Natural killer cell (primary cell): Measurements from ENCODE around the gene ZNF316. TPM values are rescaled to one million over a fixed set of nuclear protein-coding genes. Genes with fewer than 3 reads are reported as not detected.

Experiments
- ATAC-seq, 3 donors: fragments of 150-1000 bp in 2 of 3; fragments of 200-7000 bp in 1 of 3; cut with Tn5 transposase; 1 replicate in 1 of 3; 2 replicates in 2 of 3; pipeline ENCODE4 v1.10.0; 2021; ENCODE audit warnings: mild to moderate bottlenecking in 2 of 3, moderate library complexity in 2 of 3
- DNase-seq, 2 donors: peaks; one replicate each; pipeline versions ENCODE4 v3.0.0 to v3.0.0-alpha.2; 2013 to 2021; ENCODE audit warnings: mixed read lengths in 1 of 2
- H3K27ac ChIP-seq: one replicate; pipeline ENCODE4 v1.5.1; 2013; ENCODE audit warnings: mild to moderate bottlenecking, low read length
- H3K27me3 ChIP-seq: one replicate; pipeline ENCODE4 v1.6.1; 2013; ENCODE audit warnings: low read length; ENCODE audit not compliant: control insufficient read depth, insufficient read depth
- H3K36me3 ChIP-seq: one replicate; pipeline ENCODE4 v1.6.1; 2013; ENCODE audit warnings: low read length; ENCODE audit not compliant: control insufficient read depth, insufficient read depth
- H3K4me1 ChIP-seq: one replicate; pipeline ENCODE4 v1.6.1; 2013; ENCODE audit warnings: low read length; ENCODE audit not compliant: control insufficient read depth, insufficient read depth
- H3K4me3 ChIP-seq: one replicate; pipeline ENCODE4 v1.5.1; 2013; ENCODE audit warnings: low read length
- H3K9me3 ChIP-seq: one replicate; pipeline ENCODE4 v1.6.1; 2013; ENCODE audit warnings: low read length; ENCODE audit not compliant: control insufficient read depth, insufficient read depth
- H3K27ac Mint-ChIP-seq, 2 donors: one replicate each; pipeline ENCODE4 v1.8.0; 2022; ENCODE audit warnings: mild to moderate bottlenecking in 2 of 2, mixed read lengths in 2 of 2, moderate library complexity in 1 of 2
- H3K27me3 Mint-ChIP-seq, 2 donors: one replicate each; pipeline ENCODE4 v1.8.0; 2022; ENCODE audit warnings: low read depth in 2 of 2, mixed read lengths in 2 of 2
- H3K36me3 Mint-ChIP-seq: one replicate; pipeline ENCODE4 v1.8.0; 2022; ENCODE audit warnings: mixed read lengths
- H3K4me1 Mint-ChIP-seq, 2 donors: one replicate each; pipeline ENCODE4 v1.8.0; 2022; ENCODE audit warnings: mixed read lengths in 2 of 2
- H3K4me3 Mint-ChIP-seq: one replicate; pipeline ENCODE4 v1.8.0; 2022; ENCODE audit warnings: mild to moderate bottlenecking, moderate library complexity, mixed read lengths
- H3K9me3 Mint-ChIP-seq, 2 donors: one replicate each; pipeline ENCODE4 v1.8.0; 2022; ENCODE audit warnings: mixed read lengths in 2 of 2
- CTCF ChIP-seq: fragments of 200-600 bp; IDR thresholded peaks from one replicate; pipeline ENCODE4 v1.8.0; 2022; ENCODE audit warnings: antibody characterized with exemption
- WGBS: methylation state at CpG from one replicate; pipeline ENCODE4 v1.1.7; 2013; ENCODE audit warnings: missing lambda C conversion rate; ENCODE audit not compliant: insufficient coverage; 5-methylcytosine and 5-hydroxymethylcytosine counted together
- intact Hi-C: fragments of 100-400 bp; cut with micrococcal nuclease; formaldehyde crosslinking; loops from one replicate; pipeline ENCODE4 v1.14.2; 2022
- total RNA-seq, 4 donors: library from RNA; stranded (reverse); fragments of 120-200 nt in 1 of 4; gene quantifications; one replicate each; pipeline versions ENCODE4 v1.2.3 to v1.2.4, GENCODE V29; 2013 to 2022

The ZNF316 gene
- total RNA-seq, 3 donors from 2014 or later (not counting 1 experiment from before 2014, with no cell fraction given), result 46.2 to 59.6 (median 49.5) TPM

DNA sequence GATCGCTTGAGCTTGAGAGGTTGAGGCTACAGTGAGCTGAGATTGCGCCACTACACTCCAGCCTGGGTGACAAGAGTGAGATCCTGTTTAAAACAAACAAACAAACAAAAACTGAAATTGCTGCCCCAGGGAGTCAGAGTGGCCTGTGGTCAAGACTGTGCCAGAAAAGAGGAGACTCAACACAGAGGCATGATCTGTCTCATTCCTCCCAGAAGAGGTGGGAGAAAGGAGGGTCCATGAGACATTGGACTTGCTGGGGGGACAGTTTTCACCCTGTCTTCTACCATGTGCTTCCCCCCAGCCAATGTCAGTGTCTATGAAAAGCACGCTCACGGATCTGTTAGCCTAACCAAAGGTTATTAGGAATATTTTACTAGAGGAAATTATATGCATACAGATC, 18.5 kb upstream of the ZNF316 start:
- intact Hi-C loops, result no loop called here
- Histone ChIP-seq H3K4me1 (peaks cover 51% of the 10 kb centered on the region), H3K9me3 (no peaks in the 10 kb centered on the region), H3K36me3 (peaks cover 4% of the 10 kb centered on the region), H3K27ac (no peak overlapping the region), H3K27me3 (no peaks in the 10 kb centered on the region), H3K4me3 (no peak overlapping the region)
- Mint-ChIP-seq H3K27me3 (peaks cover 0 to 3% of the 10 kb centered on the region in 2 donors), H3K27ac (no peak overlapping the region), H3K36me3 (peaks cover 7% of the 10 kb centered on the region), H3K4me3 (no peak overlapping the region), H3K4me1 (peaks cover 38 to 41% of the 10 kb centered on the region in 2 donors), H3K9me3 (no peaks in the 10 kb centered on the region)
- no peak for TF ChIP-seq CTCF
- ATAC-seq (no peak), DNase-seq (no peak)
- WGBS, result 100% methylated on average over 3 of the region's 4 CpGs

- Mint-ChIP-seq H3K27me3 (no peaks in the 10 kb centered on the region), H3K36me3 (peaks cover 7% of the 10 kb centered on the region), H3K4me3 (no peak overlapping the region), H3K27ac (no peak overlapping the region), H3K4me1 (peaks cover 43 to 46% of the 10 kb centered on the region in 2 donors), H3K9me3 (no peaks in the 10 kb centered on the region)
- Histone ChIP-seq H3K9me3 (no peaks in the 10 kb centered on the region), H3K27me3 (no peaks in the 10 kb centered on the region), H3K4me1 (peaks cover 61% of the 10 kb centered on the region), H3K36me3 (peaks cover 4% of the 10 kb centered on the region), H3K27ac (no peak overlapping the region), H3K4me3 (no peak overlapping the region)
- no peak for ATAC-seq
- intact Hi-C loops, result no loop called here
- TF ChIP-seq CTCF, result no peak
- DNase-seq, result peak in 1 of 2 donors; percentile 36
- WGBS, result 57% methylated on average over 2 of the region's 3 CpGs
These were observed 17.2 kb upstream of the ZNF316 start for GRCh38 chr7:6619961-6620360.

DNA sequence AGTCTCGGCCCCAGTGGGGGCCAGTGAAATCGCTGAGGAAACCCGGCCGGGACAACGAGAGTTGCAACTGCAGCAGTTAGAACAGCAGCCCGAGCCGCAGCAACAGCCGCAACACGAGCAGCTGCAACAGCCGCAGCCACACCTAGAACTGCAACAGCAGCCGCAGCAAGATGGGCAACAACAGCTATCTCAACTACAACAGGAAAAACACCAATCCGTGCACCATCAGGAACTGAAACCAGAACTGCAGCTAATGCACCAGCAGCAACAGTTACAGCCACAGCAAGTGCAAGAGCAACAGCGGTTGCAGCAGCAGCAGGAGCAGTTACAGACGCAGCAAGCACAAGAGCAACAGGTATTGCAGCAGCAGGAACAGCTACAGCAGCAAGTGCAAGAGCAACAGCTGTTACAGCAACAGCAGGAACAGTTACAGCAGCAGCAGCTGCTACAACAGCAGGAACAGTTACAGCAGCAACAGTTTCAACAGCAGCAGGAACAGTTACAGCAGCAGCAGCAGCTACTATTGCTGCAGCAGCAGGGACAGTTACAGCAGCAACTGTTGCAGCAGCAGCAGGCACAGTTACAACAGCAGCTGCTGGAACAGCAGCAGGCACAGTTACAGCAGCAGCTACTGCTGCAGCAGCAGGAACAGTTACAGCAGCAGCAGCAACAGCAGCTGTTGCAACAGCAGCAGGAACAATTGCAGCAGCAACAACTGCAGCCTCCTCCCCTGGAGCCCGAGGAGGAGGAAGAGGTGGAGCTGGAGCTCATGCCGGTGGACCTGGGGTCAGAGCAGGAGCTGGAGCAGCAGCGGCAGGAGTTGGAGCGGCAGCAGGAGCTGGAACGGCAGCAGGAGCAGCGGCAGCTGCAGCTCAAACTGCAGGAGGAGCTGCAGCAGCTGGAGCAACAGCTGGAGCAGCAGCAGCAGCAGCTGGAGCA, 15.7 kb upstream of the ZNF316 start:
- intact Hi-C loops, result no loop called here
- Mint-ChIP-seq H3K27ac (no peak overlapping the region), H3K27me3 (no peaks in the 10 kb centered on the region), H3K36me3 (peaks cover 7% of the 10 kb centered on the region), H3K4me3 (peak overlapping the region; percentile 55), H3K4me1 (peaks cover 38 to 39% of the 10 kb centered on the region in 2 donors), H3K9me3 (no peaks in the 10 kb centered on the region)
- peak in 1 of 2 donors; percentile 37 for DNase-seq
- H3K36me3 ChIP-seq, result peaks cover 4% of the 10 kb centered on the region
- WGBS, result 79% methylated on average over 20 of the region's 20 CpGs
- H3K4me3 ChIP-seq, result no peak overlapping the region
- H3K27ac ChIP-seq, result no peak overlapping the region
- H3K27me3 ChIP-seq, result no peaks in the 10 kb centered on the region
- ATAC-seq, result no peak
- TF ChIP-seq CTCF, result no peak
- no peaks in the 10 kb centered on the region for H3K9me3 ChIP-seq
- H3K4me1 ChIP-seq, result peaks cover 58% of the 10 kb centered on the region
